GM23338 (cell line): Measurements from ENCODE around the gene EIF4G3. TPM values are rescaled to one million over a fixed set of nuclear protein-coding genes. Genes with fewer than 3 reads are reported as not detected.

ENCODE experiments used
- ATAC-seq: fragments of 200-7000 bp; cut with Tn5 transposase; 3 replicates; pipeline ENCODE4 v1.9.1; 2020
- DNase-seq: peaks from one replicate; pipeline ENCODE4 v3.0.0-alpha.2; 2015; ENCODE audit warnings: low spot score
- H2AFZ ChIP-seq: fragments of 200-600 bp; sonication (generic); 2 replicates; pipeline ENCODE4 v1.8.0; 2016; ENCODE audit warnings: antibody characterized with exemption, mild to moderate bottlenecking, moderate library complexity
- H3F3A ChIP-seq: fragments of 200-600 bp; sonication (generic); replicated peaks from 2 replicates; pipeline ENCODE4 v1.8.0; 2017; ENCODE audit warnings: antibody characterized with exemption, mixed run types, low read depth
- H3K27ac ChIP-seq: fragments of 200-600 bp; sonication (generic); 2 replicates; pipeline ENCODE4 v1.6.1; 2016; ENCODE audit warnings: low read depth
- H3K27me3 ChIP-seq: fragments of 200-600 bp; sonication (generic); 2 replicates; pipeline ENCODE4 v1.8.0; 2016; ENCODE audit warnings: mild to moderate bottlenecking, mixed run types, moderate library complexity; ENCODE audit not compliant: insufficient read depth
- H3K36me3 ChIP-seq: fragments of 200-600 bp; sonication (generic); 2 replicates; pipeline ENCODE4 v1.8.0; 2016; ENCODE audit warnings: mild to moderate bottlenecking; ENCODE audit not compliant: insufficient read depth
- H3K4me1 ChIP-seq: fragments of 200-600 bp; sonication (generic); 2 replicates; pipeline ENCODE4 v1.8.0; 2016; ENCODE audit warnings: mild to moderate bottlenecking, moderate library complexity; ENCODE audit not compliant: insufficient read depth
- H3K4me2 ChIP-seq: fragments of 200-600 bp; sonication (generic); 2 replicates; pipeline ENCODE4 v1.7.1; 2017; ENCODE audit warnings: mixed run types
- H3K4me3 ChIP-seq: fragments of 200-600 bp; sonication (generic); 2 replicates; pipeline ENCODE4 v1.6.1; 2016; ENCODE audit warnings: mixed run types
- H3K79me2 ChIP-seq: fragments of 200-600 bp; sonication (generic); replicated peaks from 2 replicates; pipeline ENCODE4 v1.8.0; 2017; ENCODE audit warnings: mild to moderate bottlenecking; ENCODE audit not compliant: insufficient read depth
- H3K9me2 ChIP-seq: fragments of 200-600 bp; sonication (generic); 2 replicates; pipeline ENCODE4 v1.8.0; 2017; ENCODE audit not compliant: insufficient read depth
- H4K20me1 ChIP-seq: fragments of 200-600 bp; sonication (generic); replicated peaks from 2 replicates; pipeline ENCODE4 v1.8.0; 2017; ENCODE audit warnings: mild to moderate bottlenecking; ENCODE audit not compliant: insufficient read depth
- H3K27ac Mint-ChIP-seq: 2 replicates; pipeline ENCODE4 v1.8.0; 2020; ENCODE audit warnings: inconsistent platforms, mild to moderate bottlenecking, moderate library complexity, mixed read lengths
- H3K27me3 Mint-ChIP-seq: 3 replicates; pipeline ENCODE4 v1.8.0; 2022; ENCODE audit warnings: low read depth, mild to moderate bottlenecking, moderate library complexity, mixed read lengths, inconsistent platforms; ENCODE audit not compliant: insufficient read depth, poor library complexity
- H3K36me3 Mint-ChIP-seq: 3 replicates; pipeline ENCODE4 v1.8.0; 2021; ENCODE audit warnings: low read depth, mild to moderate bottlenecking, inconsistent platforms, moderate library complexity, mixed read lengths
- H3K4me1 Mint-ChIP-seq: 3 replicates; pipeline ENCODE4 v1.8.0; 2020; ENCODE audit warnings: mild to moderate bottlenecking, inconsistent platforms, mixed read lengths
- H3K4me3 Mint-ChIP-seq: 3 replicates; pipeline ENCODE4 v1.8.0; 2021; ENCODE audit warnings: moderate library complexity, mild to moderate bottlenecking, inconsistent platforms, mixed read lengths
- H3K9me3 Mint-ChIP-seq: 3 replicates; pipeline ENCODE4 v1.8.0; 2020; ENCODE audit warnings: moderate library complexity, mild to moderate bottlenecking, inconsistent platforms, mixed read lengths
- CREB1 ChIP-seq: fragments of 250-450 bp; sonication (Bioruptor Pico); IDR thresholded peaks from 2 replicates; pipeline ENCODE4 v1.5.0; 2020; ENCODE audit warnings: low read depth, mild to moderate bottlenecking, moderate library complexity
- EZH2 ChIP-seq: fragments of 200-600 bp; sonication (generic); IDR thresholded peaks from one replicate; pipeline ENCODE4 v1.8.0; 2017; ENCODE audit warnings: antibody characterized with exemption, mild to moderate bottlenecking, low read depth; ENCODE audit not compliant: unreplicated experiment
- EZH2phosphoT487 ChIP-seq: fragments of 200-600 bp; sonication (generic); IDR thresholded peaks from one replicate; pipeline ENCODE4 v1.8.1; 2018; ENCODE audit warnings: antibody characterized with exemption; ENCODE audit not compliant: unreplicated experiment
- JUNB ChIP-seq: IDR thresholded peaks from one replicate; pipeline ENCODE4 v1.6.1; 2016; ENCODE audit warnings: antibody characterized with exemption; ENCODE audit not compliant: unreplicated experiment
- NANOG ChIP-seq: IDR thresholded peaks from 2 replicates; pipeline ENCODE4 v1.6.1; 2016; ENCODE audit warnings: antibody characterized with exemption, borderline replicate concordance
- POLR2AphosphoS5 ChIP-seq: IDR thresholded peaks from 2 replicates; pipeline ENCODE4 v1.6.1; 2016; ENCODE audit warnings: antibody characterized with exemption, low read depth
- STAT1 ChIP-seq: IDR thresholded peaks from one replicate; pipeline ENCODE4 v1.6.1; 2016; ENCODE audit warnings: antibody characterized with exemption; ENCODE audit not compliant: unreplicated experiment
- ZNF114 ChIP-seq: fragments of 250-450 bp; sonication (Bioruptor Pico); IDR thresholded peaks from 2 replicates; pipeline ENCODE4 v1.5.0; 2020; ENCODE audit warnings: mild to moderate bottlenecking, moderate library complexity
- ZNF331 ChIP-seq: fragments of 250-450 bp; sonication (Bioruptor Pico); IDR thresholded peaks from 2 replicates; pipeline ENCODE4 v1.5.0; 2020; ENCODE audit warnings: low read depth, mild to moderate bottlenecking, moderate library complexity
- polyA plus RNA-seq: library from polyadenylated mRNA; unstranded; fragments of >200 nt; fragmentation: Nextera tagmentation; extraction: Ambion mirVana; gene quantifications from 2 replicates; pipeline ENCODE4 v1.2.1, GENCODE V29; 2016
- total RNA-seq: library from RNA; depleted of rRNA; stranded (reverse); fragments of >200 nt; shearing (Covaris generic); gene quantifications from 2 replicates; pipeline ENCODE4 v1.2.3, GENCODE V29; 2014
- TF ChIP-seq, protein P1 (sequence below): IDR thresholded peaks from 2 replicates; pipeline ENCODE4 v1.6.1; 2016; ENCODE audit warnings: antibody characterized with exemption
- TF ChIP-seq, protein P2 (sequence below): IDR thresholded peaks from one replicate; pipeline ENCODE4 v1.6.1; 2018; ENCODE audit warnings: antibody characterized with exemption; ENCODE audit not compliant: unreplicated experiment
- TF ChIP-seq, protein P3 (sequence below), 2 experiments: fragments of 200-600 bp in 1 of 2; sonication (generic) in 1 of 2; conservative IDR thresholded peaks; 2 replicates each; pipeline versions ENCODE4 v1.5.1 to v1.6.1; 2016 to 2017; ENCODE audit warnings: antibody characterized with exemption in 2 of 2, low read depth in 2 of 2, mild to moderate bottlenecking in 2 of 2, moderate library complexity in 1 of 2
- TF ChIP-seq, protein P4 (sequence below): fragments of 250-450 bp; sonication (Bioruptor Pico); IDR thresholded peaks from 2 replicates; pipeline ENCODE4 v1.5.0; 2020; ENCODE audit warnings: mild to moderate bottlenecking, moderate library complexity

EIF4G3 gene
- total and polyA plus RNA-seq, 2 experiments from 2014 or later: 37.9 to 68.1 TPM

DNA sequence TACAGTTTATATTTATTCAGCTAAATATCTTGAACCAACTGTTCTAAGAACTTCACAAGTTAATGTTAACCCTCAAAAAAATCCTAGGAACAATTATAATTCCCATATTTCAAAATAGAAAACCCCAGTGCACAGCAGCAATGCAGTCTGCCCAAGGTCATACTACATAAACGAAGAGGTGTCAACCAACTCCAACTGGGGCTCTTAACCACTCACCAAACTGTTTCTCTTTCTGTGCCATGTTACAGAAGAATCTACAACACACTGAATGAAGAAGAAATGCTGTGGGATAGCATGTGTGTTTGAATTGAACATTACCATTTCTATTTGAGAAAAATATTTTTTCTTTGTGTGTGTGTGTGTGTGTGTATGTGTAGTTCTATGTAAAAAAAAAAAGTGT lies 35.7 kb downstream of the EIF4G3 start:
- Histone ChIP-seq H3K27me3 (no peaks in the 10 kb centered on the region), H3F3A (no peaks in the 10 kb centered on the region), H3K36me3 (no peaks in the 10 kb centered on the region), H4K20me1 (peaks cover 31% of the 10 kb centered on the region), H3K4me1 (no peaks in the 10 kb centered on the region), H3K4me3 (no peak overlapping the region), H3K79me2 (peaks cover 93% of the 10 kb centered on the region), H3K4me2 (no peak overlapping the region), H3K9me2 (no peaks in the 10 kb centered on the region), H3K27ac (no peak overlapping the region; the same call in 1 of the 2 replicates), H2AFZ (no peak overlapping the region)
- TF ChIP-seq NANOG: no peak
- TF ChIP-seq POLR2AphosphoS5: no peak
- no peak for TF ChIP-seq EZH2
- TF ChIP-seq, protein P1, sequence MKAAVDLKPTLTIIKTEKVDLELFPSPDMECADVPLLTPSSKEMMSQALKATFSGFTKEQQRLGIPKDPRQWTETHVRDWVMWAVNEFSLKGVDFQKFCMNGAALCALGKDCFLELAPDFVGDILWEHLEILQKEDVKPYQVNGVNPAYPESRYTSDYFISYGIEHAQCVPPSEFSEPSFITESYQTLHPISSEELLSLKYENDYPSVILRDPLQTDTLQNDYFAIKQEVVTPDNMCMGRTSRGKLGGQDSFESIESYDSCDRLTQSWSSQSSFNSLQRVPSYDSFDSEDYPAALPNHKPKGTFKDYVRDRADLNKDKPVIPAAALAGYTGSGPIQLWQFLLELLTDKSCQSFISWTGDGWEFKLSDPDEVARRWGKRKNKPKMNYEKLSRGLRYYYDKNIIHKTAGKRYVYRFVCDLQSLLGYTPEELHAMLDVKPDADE: no peak
- no peak for TF ChIP-seq ZNF331 (CRISPR knock-in tag)
- TF ChIP-seq ZNF114 (CRISPR knock-in tag): no peak
- TF ChIP-seq, protein P2, sequence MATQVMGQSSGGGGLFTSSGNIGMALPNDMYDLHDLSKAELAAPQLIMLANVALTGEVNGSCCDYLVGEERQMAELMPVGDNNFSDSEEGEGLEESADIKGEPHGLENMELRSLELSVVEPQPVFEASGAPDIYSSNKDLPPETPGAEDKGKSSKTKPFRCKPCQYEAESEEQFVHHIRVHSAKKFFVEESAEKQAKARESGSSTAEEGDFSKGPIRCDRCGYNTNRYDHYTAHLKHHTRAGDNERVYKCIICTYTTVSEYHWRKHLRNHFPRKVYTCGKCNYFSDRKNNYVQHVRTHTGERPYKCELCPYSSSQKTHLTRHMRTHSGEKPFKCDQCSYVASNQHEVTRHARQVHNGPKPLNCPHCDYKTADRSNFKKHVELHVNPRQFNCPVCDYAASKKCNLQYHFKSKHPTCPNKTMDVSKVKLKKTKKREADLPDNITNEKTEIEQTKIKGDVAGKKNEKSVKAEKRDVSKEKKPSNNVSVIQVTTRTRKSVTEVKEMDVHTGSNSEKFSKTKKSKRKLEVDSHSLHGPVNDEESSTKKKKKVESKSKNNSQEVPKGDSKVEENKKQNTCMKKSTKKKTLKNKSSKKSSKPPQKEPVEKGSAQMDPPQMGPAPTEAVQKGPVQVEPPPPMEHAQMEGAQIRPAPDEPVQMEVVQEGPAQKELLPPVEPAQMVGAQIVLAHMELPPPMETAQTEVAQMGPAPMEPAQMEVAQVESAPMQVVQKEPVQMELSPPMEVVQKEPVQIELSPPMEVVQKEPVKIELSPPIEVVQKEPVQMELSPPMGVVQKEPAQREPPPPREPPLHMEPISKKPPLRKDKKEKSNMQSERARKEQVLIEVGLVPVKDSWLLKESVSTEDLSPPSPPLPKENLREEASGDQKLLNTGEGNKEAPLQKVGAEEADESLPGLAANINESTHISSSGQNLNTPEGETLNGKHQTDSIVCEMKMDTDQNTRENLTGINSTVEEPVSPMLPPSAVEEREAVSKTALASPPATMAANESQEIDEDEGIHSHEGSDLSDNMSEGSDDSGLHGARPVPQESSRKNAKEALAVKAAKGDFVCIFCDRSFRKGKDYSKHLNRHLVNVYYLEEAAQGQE: no peak
- TF ChIP-seq, protein P3, sequence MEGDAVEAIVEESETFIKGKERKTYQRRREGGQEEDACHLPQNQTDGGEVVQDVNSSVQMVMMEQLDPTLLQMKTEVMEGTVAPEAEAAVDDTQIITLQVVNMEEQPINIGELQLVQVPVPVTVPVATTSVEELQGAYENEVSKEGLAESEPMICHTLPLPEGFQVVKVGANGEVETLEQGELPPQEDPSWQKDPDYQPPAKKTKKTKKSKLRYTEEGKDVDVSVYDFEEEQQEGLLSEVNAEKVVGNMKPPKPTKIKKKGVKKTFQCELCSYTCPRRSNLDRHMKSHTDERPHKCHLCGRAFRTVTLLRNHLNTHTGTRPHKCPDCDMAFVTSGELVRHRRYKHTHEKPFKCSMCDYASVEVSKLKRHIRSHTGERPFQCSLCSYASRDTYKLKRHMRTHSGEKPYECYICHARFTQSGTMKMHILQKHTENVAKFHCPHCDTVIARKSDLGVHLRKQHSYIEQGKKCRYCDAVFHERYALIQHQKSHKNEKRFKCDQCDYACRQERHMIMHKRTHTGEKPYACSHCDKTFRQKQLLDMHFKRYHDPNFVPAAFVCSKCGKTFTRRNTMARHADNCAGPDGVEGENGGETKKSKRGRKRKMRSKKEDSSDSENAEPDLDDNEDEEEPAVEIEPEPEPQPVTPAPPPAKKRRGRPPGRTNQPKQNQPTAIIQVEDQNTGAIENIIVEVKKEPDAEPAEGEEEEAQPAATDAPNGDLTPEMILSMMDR (conservative IDR thresholded peaks at IDR 0.05; ENCODE audit: low read depth in 2 of 2): no peak
- TF ChIP-seq, protein P4, sequence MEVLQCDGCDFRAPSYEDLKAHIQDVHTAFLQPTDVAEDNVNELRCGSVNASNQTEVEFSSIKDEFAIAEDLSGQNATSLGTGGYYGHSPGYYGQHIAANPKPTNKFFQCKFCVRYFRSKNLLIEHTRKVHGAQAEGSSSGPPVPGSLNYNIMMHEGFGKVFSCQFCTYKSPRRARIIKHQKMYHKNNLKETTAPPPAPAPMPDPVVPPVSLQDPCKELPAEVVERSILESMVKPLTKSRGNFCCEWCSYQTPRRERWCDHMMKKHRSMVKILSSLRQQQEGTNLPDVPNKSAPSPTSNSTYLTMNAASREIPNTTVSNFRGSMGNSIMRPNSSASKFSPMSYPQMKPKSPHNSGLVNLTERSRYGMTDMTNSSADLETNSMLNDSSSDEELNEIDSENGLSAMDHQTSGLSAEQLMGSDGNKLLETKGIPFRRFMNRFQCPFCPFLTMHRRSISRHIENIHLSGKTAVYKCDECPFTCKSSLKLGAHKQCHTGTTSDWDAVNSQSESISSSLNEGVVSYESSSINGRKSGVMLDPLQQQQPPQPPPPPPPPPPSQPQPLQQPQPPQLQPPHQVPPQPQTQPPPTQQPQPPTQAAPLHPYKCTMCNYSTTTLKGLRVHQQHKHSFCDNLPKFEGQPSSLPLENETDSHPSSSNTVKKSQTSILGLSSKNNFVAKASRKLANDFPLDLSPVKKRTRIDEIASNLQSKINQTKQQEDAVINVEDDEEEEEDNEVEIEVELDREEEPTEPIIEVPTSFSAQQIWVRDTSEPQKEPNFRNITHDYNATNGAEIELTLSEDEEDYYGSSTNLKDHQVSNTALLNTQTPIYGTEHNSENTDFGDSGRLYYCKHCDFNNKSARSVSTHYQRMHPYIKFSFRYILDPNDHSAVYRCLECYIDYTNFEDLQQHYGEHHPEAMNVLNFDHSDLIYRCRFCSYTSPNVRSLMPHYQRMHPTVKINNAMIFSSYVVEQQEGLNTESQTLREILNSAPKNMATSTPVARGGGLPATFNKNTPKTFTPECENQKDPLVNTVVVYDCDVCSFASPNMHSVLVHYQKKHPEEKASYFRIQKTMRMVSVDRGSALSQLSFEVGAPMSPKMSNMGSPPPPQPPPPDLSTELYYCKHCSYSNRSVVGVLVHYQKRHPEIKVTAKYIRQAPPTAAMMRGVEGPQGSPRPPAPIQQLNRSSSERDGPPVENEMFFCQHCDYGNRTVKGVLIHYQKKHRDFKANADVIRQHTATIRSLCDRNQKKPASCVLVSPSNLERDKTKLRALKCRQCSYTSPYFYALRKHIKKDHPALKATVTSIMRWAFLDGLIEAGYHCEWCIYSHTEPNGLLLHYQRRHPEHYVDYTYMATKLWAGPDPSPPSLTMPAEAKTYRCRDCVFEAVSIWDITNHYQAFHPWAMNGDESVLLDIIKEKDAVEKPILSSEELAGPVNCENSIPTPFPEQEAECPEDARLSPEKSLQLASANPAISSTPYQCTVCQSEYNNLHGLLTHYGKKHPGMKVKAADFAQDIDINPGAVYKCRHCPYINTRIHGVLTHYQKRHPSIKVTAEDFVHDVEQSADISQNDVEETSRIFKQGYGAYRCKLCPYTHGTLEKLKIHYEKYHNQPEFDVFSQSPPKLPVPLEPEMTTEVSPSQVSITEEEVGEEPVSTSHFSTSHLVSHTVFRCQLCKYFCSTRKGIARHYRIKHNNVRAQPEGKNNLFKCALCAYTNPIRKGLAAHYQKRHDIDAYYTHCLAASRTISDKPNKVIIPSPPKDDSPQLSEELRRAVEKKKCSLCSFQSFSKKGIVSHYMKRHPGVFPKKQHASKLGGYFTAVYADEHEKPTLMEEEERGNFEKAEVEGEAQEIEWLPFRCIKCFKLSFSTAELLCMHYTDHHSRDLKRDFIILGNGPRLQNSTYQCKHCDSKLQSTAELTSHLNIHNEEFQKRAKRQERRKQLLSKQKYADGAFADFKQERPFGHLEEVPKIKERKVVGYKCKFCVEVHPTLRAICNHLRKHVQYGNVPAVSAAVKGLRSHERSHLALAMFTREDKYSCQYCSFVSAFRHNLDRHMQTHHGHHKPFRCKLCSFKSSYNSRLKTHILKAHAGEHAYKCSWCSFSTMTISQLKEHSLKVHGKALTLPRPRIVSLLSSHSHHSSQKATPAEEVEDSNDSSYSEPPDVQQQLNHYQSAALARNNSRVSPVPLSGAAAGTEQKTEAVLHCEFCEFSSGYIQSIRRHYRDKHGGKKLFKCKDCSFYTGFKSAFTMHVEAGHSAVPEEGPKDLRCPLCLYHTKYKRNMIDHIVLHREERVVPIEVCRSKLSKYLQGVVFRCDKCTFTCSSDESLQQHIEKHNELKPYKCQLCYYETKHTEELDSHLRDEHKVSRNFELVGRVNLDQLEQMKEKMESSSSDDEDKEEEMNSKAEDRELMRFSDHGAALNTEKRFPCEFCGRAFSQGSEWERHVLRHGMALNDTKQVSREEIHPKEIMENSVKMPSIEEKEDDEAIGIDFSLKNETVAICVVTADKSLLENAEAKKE (CRISPR knock-in tag): no peak
- no peak for TF ChIP-seq JUNB
- no peak for TF ChIP-seq EZH2phosphoT487
- TF ChIP-seq CREB1 (CRISPR knock-in tag): no peak
- TF ChIP-seq STAT1: no peak
- DNase-seq (no peak), ATAC-seq (no peak)
- Mint-ChIP-seq H3K27me3 (no peaks in the 10 kb centered on the region), H3K9me3 (no peaks in the 10 kb centered on the region), H3K4me1 (no peaks in the 10 kb centered on the region), H3K27ac (no peak overlapping the region), H3K4me3 (no peak overlapping the region), H3K36me3 (peaks cover 7% of the 10 kb centered on the region; the same call in 2 of the 3 replicates)
